Retinal pigment epithelial cell (primary cell): ENCODE results near the gene EMC8.

Source experiments
- DNase-seq: peaks from one replicate; pipeline ENCODE4 v3.0.0-alpha.2; 2010; ENCODE audit warnings: low read depth
- H3K4me3 ChIP-seq: 2 replicates; pipeline ENCODE4 v1.5.1; 2011; ENCODE audit warnings: mild to moderate bottlenecking, low read length, control low read depth, moderate library complexity
- CTCF ChIP-seq: conservative IDR thresholded peaks from 2 replicates; pipeline ENCODE4 v1.5.1; 2011; ENCODE audit warnings: low read depth, low read length, control low read depth, inconsistent platforms

EMC8 gene

GRCh38 chr16:85750146-85750826, 49.1 kb downstream of the EMC8 start:
- H3K4me3 ChIP-seq, result peak overlapping the region; percentile 52
- TF ChIP-seq CTCF, result no peak
- DNase-seq, result no peak

- peak overlapping the region; percentile 52 for H3K4me3 ChIP-seq
Measured at GRCh38 chr16:85749771-85750145, 49.6 kb downstream of the EMC8 start.

GRCh38 chr16:85746460-85747215, 52.7 kb downstream of the EMC8 start:
- no peak overlapping the region for H3K4me3 ChIP-seq
- no peak for DNase-seq
- TF ChIP-seq CTCF, result no peak

More at GRCh38 chr16:85749771-85750145, 49.6 kb downstream of the EMC8 start:
- no peak for DNase-seq
- no peak for TF ChIP-seq CTCF

- no peak for DNase-seq
- TF ChIP-seq CTCF, result no peak
- H3K4me3 ChIP-seq, result no peak overlapping the region
Measured at GRCh38 chr16:85738923-85739715, 60.2 kb downstream of the EMC8 start.

GRCh38 chr16:85736921-85737320, 62.4 kb downstream of the EMC8 start:
- no peak for TF ChIP-seq CTCF
- DNase-seq, result no peak

GRCh38 chr16:85735946-85736345, 63.4 kb downstream of the EMC8 start:
- no peak overlapping the region for H3K4me3 ChIP-seq
- TF ChIP-seq CTCF, result no peak
- DNase-seq, result no peak

More at GRCh38 chr16:85736921-85737320, 62.4 kb downstream of the EMC8 start:
- H3K4me3 ChIP-seq, result no peak overlapping the region
